Neural progenitor cell (in vitro differentiated cells): Measurements from ENCODE around the gene NXT1.

Experiments
- EZH2 ChIP-seq: fragments of 200-600 bp; sonication (generic); IDR thresholded peaks from 2 replicates; pipeline ENCODE4 v1.6.1; 2017; ENCODE audit warnings: antibody characterized with exemption, mild to moderate bottlenecking, moderate library complexity
- EZH2phosphoT487 ChIP-seq: fragments of 200-600 bp; sonication (generic); IDR thresholded peaks from 2 replicates; pipeline ENCODE4 v1.6.1; 2017; ENCODE audit warnings: antibody characterized with exemption
- TF ChIP-seq, protein P1 (sequence below): fragments of 200-600 bp; sonication (generic); IDR thresholded peaks from 2 replicates; pipeline ENCODE4 v1.5.1; 2017; ENCODE audit warnings: antibody characterized with exemption, mild to moderate bottlenecking

DNA sequence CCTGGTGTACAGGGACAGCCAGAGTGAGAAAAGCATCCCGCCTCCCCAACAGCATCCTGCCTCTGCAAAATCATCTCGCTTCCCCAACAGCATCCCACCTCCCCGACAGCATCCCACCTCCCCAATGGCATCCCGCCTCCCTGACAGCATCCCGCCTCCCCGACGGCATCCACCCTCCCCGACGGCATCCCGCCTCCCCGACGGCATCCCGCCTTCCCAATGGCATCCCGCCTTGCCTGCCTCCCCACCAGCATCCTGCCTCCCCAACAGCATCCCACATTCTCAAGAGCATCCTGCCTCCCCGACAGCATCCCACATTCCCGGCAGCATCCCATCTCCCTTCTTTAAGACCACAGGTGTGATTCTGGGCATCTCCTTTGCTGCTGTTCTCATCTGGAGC, 46.0 kb upstream of the NXT1 start:
- TF ChIP-seq, protein P1, sequence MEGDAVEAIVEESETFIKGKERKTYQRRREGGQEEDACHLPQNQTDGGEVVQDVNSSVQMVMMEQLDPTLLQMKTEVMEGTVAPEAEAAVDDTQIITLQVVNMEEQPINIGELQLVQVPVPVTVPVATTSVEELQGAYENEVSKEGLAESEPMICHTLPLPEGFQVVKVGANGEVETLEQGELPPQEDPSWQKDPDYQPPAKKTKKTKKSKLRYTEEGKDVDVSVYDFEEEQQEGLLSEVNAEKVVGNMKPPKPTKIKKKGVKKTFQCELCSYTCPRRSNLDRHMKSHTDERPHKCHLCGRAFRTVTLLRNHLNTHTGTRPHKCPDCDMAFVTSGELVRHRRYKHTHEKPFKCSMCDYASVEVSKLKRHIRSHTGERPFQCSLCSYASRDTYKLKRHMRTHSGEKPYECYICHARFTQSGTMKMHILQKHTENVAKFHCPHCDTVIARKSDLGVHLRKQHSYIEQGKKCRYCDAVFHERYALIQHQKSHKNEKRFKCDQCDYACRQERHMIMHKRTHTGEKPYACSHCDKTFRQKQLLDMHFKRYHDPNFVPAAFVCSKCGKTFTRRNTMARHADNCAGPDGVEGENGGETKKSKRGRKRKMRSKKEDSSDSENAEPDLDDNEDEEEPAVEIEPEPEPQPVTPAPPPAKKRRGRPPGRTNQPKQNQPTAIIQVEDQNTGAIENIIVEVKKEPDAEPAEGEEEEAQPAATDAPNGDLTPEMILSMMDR: no peak
- TF ChIP-seq EZH2: no peak
- no peak for TF ChIP-seq EZH2phosphoT487
